Trophoblast cell (in vitro differentiated cells and primary cell): Measurements from ENCODE around the gene DDIT3.

Source experiments
- DNase-seq, 2 donors: peaks; one replicate each; pipeline ENCODE4 v3.0.0-alpha.2; 2016
- H2AFZ ChIP-seq: 2 replicates; pipeline ENCODE4 v1.6.1; 2013; ENCODE audit warnings: low read length, moderate library complexity, mild to moderate bottlenecking; ENCODE audit not compliant: insufficient read depth, poor library complexity
- H2AK5ac ChIP-seq: 2 replicates; pipeline ENCODE4 v1.6.1; 2013; ENCODE audit warnings: mild to moderate bottlenecking, low read length
- H2BK120ac ChIP-seq: 2 replicates; pipeline ENCODE4 v1.6.1; 2013; ENCODE audit warnings: low read length, mild to moderate bottlenecking, moderate library complexity; ENCODE audit not compliant: insufficient read depth, poor library complexity
- H2BK12ac ChIP-seq: 2 replicates; pipeline ENCODE4 v1.6.1; 2013; ENCODE audit warnings: mild to moderate bottlenecking, low read length, moderate library complexity
- H2BK5ac ChIP-seq: 2 replicates; pipeline ENCODE4 v1.6.1; 2013; ENCODE audit warnings: low read length, low read depth, moderate library complexity, mild to moderate bottlenecking; ENCODE audit not compliant: poor library complexity
- H3K14ac ChIP-seq: 2 replicates; pipeline ENCODE4 v1.6.1; 2013; ENCODE audit warnings: mild to moderate bottlenecking, low read length
- H3K18ac ChIP-seq: 2 replicates; pipeline ENCODE4 v1.6.1; 2013; ENCODE audit warnings: mild to moderate bottlenecking, low read length
- H3K23ac ChIP-seq: 2 replicates; pipeline ENCODE4 v1.6.1; 2013; ENCODE audit warnings: low read length
- H3K27ac ChIP-seq: 2 replicates; pipeline ENCODE4 v1.5.1; 2013; ENCODE audit warnings: low read depth, mild to moderate bottlenecking, inconsistent platforms, low read length, moderate library complexity
- H3K27me3 ChIP-seq: 2 replicates; pipeline ENCODE4 v1.6.1; 2013; ENCODE audit warnings: inconsistent platforms, mild to moderate bottlenecking, low read length, moderate library complexity; ENCODE audit not compliant: insufficient read depth
- H3K36me3 ChIP-seq, 2 experiments: 1 replicate in 1 of 2; 2 replicates in 1 of 2; pipeline ENCODE4 v1.6.1; 2013; ENCODE audit warnings: low read length in 2 of 2, mild to moderate bottlenecking in 2 of 2, moderate library complexity in 1 of 2; ENCODE audit not compliant: insufficient read depth in 2 of 2, control insufficient read depth in 1 of 2
- H3K4ac ChIP-seq: 2 replicates; pipeline ENCODE4 v1.6.1; 2013; ENCODE audit warnings: low read depth, mild to moderate bottlenecking, low read length, moderate library complexity
- H3K4me1 ChIP-seq, 2 experiments: 1 replicate in 1 of 2; 2 replicates in 1 of 2; pipeline ENCODE4 v1.6.1; 2013; ENCODE audit warnings: low read length in 2 of 2, mild to moderate bottlenecking in 2 of 2, moderate library complexity in 1 of 2; ENCODE audit not compliant: insufficient read depth in 2 of 2, control insufficient read depth in 1 of 2
- H3K4me2 ChIP-seq: 2 replicates; pipeline ENCODE4 v1.6.1; 2013; ENCODE audit warnings: inconsistent platforms, mild to moderate bottlenecking, low read length, moderate library complexity
- H3K4me3 ChIP-seq: 2 replicates; pipeline ENCODE4 v1.5.1; 2013; ENCODE audit warnings: mild to moderate bottlenecking, low read depth, low read length, inconsistent platforms
- H3K79me1 ChIP-seq: one replicate; pipeline ENCODE4 v1.6.1; 2013; ENCODE audit warnings: low read length
- H3K79me2 ChIP-seq: 2 replicates; pipeline ENCODE4 v1.6.1; 2013; ENCODE audit warnings: low read length, mild to moderate bottlenecking; ENCODE audit not compliant: control insufficient read depth, insufficient read depth, poor library complexity
- H3K9ac ChIP-seq: 2 replicates; pipeline ENCODE4 v1.6.1; 2013; ENCODE audit warnings: mild to moderate bottlenecking, low read length
- H3K9me3 ChIP-seq: 2 replicates; pipeline ENCODE4 v1.6.1; 2013; ENCODE audit warnings: low read depth, mild to moderate bottlenecking, control low read depth, inconsistent platforms, low read length; ENCODE audit not compliant: insufficient read depth
- H4K12ac ChIP-seq: 2 replicates; pipeline ENCODE4 v1.6.1; 2013; ENCODE audit warnings: low read depth, mild to moderate bottlenecking, low read length, moderate library complexity
- H4K8ac ChIP-seq: 2 replicates; pipeline ENCODE4 v1.6.1; 2013; ENCODE audit warnings: low read depth, mild to moderate bottlenecking, low read length, moderate library complexity
- H4K91ac ChIP-seq: one replicate; pipeline ENCODE4 v1.6.1; 2013; ENCODE audit warnings: low read depth, mild to moderate bottlenecking, low read length, moderate library complexity
- WGBS: extraction: QIAGEN DNeasy Blood & Tissue Kit; methylation state at CpG from one replicate; pipeline ENCODE4 v1.1.7; 2013; ENCODE audit warnings: missing lambda C conversion rate; ENCODE audit not compliant: insufficient read length, insufficient coverage; ENCODE audit errors: extremely low coverage; 5-methylcytosine and 5-hydroxymethylcytosine counted together

The DDIT3 gene

DNA sequence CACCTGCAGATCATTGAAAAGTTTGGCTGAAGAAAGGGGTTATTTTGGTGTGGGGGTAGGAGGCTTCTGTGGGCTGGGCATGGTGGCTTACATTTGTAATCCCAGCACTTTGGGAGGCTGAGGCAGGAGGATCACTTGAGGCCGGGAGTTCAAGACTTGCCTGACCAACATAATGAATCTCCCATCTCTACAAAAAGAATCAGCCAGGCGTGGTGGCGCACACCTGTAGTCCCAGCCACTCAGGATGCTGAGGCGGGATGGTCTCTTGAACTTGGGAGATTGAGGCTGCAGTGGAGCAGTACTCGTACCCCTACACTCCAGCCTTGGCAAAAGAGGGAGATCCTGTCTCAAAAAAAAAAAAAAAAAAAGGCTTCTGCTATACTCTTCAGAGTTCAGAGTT, 7.0 kb downstream of the DDIT3 start:
- H3K27me3 ChIP-seq: no peaks in the 10 kb centered on the region
- no peak overlapping the region for H2BK5ac ChIP-seq
- H2BK12ac ChIP-seq: no peak overlapping the region
- H4K8ac ChIP-seq: no peak overlapping the region
- H3K27ac ChIP-seq: no peak overlapping the region
- H2BK120ac ChIP-seq: no peak overlapping the region
- H3K9me3 ChIP-seq: peaks cover 2% of the 10 kb centered on the region
- H3K79me2 ChIP-seq: no peaks in the 10 kb centered on the region
- H2AFZ ChIP-seq: no peak overlapping the region
- peaks cover 0 to 1% of the 10 kb centered on the region in 2 experiments for H3K4me1 ChIP-seq
- H4K12ac ChIP-seq: no peak overlapping the region
- no CpG with 5 or more reads among the region's 5 CpGs for WGBS
- H3K9ac ChIP-seq: no peak overlapping the region
- no peaks in the 10 kb centered on the region for H3K79me1 ChIP-seq
- DNase-seq: no peak
- H2AK5ac ChIP-seq: no peak overlapping the region
- no peak overlapping the region for H3K23ac ChIP-seq
- H3K18ac ChIP-seq: no peak overlapping the region
- no peak overlapping the region for H3K4me3 ChIP-seq
- H3K4me2 ChIP-seq: no peak overlapping the region
- H3K4ac ChIP-seq: no peak overlapping the region
- peaks cover 55 to 69% of the 10 kb centered on the region in 2 experiments for H3K36me3 ChIP-seq
- no peak overlapping the region for H3K14ac ChIP-seq
- no peak overlapping the region for H4K91ac ChIP-seq

DNA sequence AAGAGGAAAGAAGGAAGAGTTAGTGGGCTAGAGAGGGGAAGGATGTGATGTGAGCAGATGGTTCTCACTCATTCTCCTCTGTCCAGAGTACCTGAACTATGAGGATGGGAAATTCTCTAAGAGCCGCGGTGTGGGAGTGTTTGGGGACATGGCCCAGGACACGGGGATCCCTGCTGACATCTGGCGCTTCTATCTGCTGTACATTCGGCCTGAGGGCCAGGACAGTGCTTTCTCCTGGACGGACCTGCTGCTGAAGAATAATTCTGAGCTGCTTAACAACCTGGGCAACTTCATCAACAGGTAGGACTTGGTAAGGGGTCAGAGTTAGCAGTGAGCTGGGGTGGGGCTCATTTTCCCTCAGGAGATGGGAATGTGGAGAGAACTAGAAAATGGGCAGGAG, 7.6 kb downstream of the DDIT3 start:
- Histone ChIP-seq H4K8ac (no peak overlapping the region), H3K79me1 (no peaks in the 10 kb centered on the region), H3K27ac (no peak overlapping the region), H3K9me3 (peaks cover 2% of the 10 kb centered on the region), H3K4ac (no peak overlapping the region), H2BK12ac (no peak overlapping the region), H3K14ac (no peak overlapping the region), H4K91ac (no peak overlapping the region), H3K4me2 (no peak overlapping the region), H3K36me3 (peaks cover 60 to 66% of the 10 kb centered on the region in 2 experiments), H3K18ac (no peak overlapping the region), H2AK5ac (no peak overlapping the region), H2AFZ (no peak overlapping the region), H3K27me3 (no peaks in the 10 kb centered on the region), H3K79me2 (no peaks in the 10 kb centered on the region), H2BK5ac (no peak overlapping the region), H4K12ac (no peak overlapping the region), H3K23ac (no peak overlapping the region), H3K4me1 (peaks cover 0 to 1% of the 10 kb centered on the region in 2 experiments), H3K9ac (peak overlapping the region; percentile 36), H3K4me3 (no peak overlapping the region), H2BK120ac (no peak overlapping the region)
- DNase-seq: no peak
- no CpG with 5 or more reads among the region's 6 CpGs for WGBS

DNA sequence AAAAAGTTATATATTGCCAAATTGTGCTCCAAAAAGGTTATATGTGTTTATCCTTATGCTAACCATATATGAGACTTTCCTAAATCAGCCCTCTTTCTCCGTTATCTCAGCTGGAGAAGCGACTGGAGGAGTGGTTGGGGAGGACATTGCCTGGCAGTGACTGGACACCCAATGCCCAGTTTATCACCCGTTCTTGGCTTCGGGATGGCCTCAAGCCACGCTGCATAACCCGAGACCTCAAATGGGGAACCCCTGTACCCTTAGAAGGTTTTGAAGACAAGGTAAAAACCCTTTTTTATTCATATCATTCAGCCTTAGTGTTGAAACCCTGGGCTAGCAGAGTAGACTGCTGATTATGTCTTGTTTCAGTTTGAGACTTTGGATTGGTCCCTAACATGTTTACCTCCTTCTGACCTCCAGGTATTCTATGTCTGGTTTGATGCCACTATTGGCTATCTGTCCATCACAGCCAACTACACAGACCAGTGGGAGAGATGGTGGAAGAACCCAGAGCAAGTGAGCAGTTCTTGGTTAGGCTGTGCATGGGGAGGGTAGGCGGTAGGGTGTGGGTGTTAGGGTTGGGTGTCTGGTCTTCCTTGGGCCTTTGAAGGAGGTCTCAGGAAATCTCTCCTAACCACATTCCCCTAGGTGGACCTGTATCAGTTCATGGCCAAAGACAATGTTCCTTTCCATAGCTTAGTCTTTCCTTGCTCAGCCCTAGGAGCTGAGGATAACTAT, 8.6 kb downstream of the DDIT3 start:
- H4K12ac ChIP-seq: no peak overlapping the region
- no peak overlapping the region for H2BK12ac ChIP-seq
- H3K27me3 ChIP-seq: no peaks in the 10 kb centered on the region
- no peak for DNase-seq
- H3K23ac ChIP-seq: no peak overlapping the region
- H3K36me3 ChIP-seq: peaks cover 55 to 59% of the 10 kb centered on the region in 2 experiments
- H3K9ac ChIP-seq: no peak overlapping the region
- no peaks in the 10 kb centered on the region for H3K4me1 ChIP-seq
- H3K4me2 ChIP-seq: no peak overlapping the region
- no peak overlapping the region for H3K27ac ChIP-seq
- peaks cover 2% of the 10 kb centered on the region for H3K9me3 ChIP-seq
- no peak overlapping the region for H3K14ac ChIP-seq
- no peak overlapping the region for H2BK120ac ChIP-seq
- no CpG with 5 or more reads among the region's 7 CpGs for WGBS
- no peaks in the 10 kb centered on the region for H3K79me1 ChIP-seq
- no peak overlapping the region for H2AFZ ChIP-seq
- H4K8ac ChIP-seq: no peak overlapping the region
- H3K4me3 ChIP-seq: no peak overlapping the region
- no peak overlapping the region for H4K91ac ChIP-seq
- no peak overlapping the region for H3K18ac ChIP-seq
- no peak overlapping the region for H2BK5ac ChIP-seq
- H3K79me2 ChIP-seq: no peaks in the 10 kb centered on the region
- no peak overlapping the region for H2AK5ac ChIP-seq
- H3K4ac ChIP-seq: no peak overlapping the region

DNA sequence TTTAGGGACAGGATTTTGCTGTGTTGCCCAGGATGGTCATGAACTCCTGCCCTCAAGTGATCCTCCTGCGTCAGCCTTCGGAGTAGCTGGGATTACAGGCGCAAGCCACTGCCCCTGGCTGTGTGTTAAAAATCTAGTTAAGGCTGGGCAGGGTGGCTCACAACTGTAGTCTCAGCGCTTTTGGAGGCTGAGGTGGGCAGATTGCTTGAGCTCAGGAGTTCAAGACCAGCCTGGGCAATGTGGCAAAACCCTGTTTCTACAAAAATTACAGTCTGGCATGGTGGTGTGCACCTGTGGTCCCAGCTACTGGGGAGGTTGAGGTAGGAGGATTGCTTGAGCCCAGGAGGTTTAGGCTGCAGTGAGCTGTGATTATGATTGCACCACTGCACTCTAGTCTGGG, 9.2 kb downstream of the DDIT3 start:
- DNase-seq: no peak
- Histone ChIP-seq H2BK12ac (no peak overlapping the region), H3K23ac (no peak overlapping the region), H3K9ac (no peak overlapping the region), H3K4me3 (no peak overlapping the region), H4K91ac (no peak overlapping the region), H3K9me3 (peaks cover 2% of the 10 kb centered on the region), H3K36me3 (peaks cover 52 to 58% of the 10 kb centered on the region in 2 experiments), H2AK5ac (no peak overlapping the region), H3K4ac (no peak overlapping the region), H3K27me3 (no peaks in the 10 kb centered on the region), H2BK120ac (no peak overlapping the region), H3K27ac (no peak overlapping the region), H4K8ac (no peak overlapping the region), H3K18ac (no peak overlapping the region), H2BK5ac (no peak overlapping the region), H2AFZ (no peak overlapping the region), H3K79me1 (no peaks in the 10 kb centered on the region), H3K4me2 (no peak overlapping the region), H3K14ac (no peak overlapping the region), H4K12ac (no peak overlapping the region), H3K79me2 (no peaks in the 10 kb centered on the region), H3K4me1 (no peaks in the 10 kb centered on the region)
- no CpG with 5 or more reads among the region's 4 CpGs for WGBS
